Left lung (tissue), 10 donors: ENCODE measurements around the gene KCNA3. TPM values are rescaled to one million over a fixed set of nuclear protein-coding genes. Genes with fewer than 3 reads are reported as not detected.
A peak's percentile ranks its signal among the peaks of the same experiment; 100 is the strongest.

Source experiments
- ATAC-seq: fragments of 200-7000 bp; cut with Tn5 transposase; one replicate; pipeline ENCODE4 v1.9.1; 2020; ENCODE audit warnings: moderate library complexity
- DNase-seq, 4 donors: peaks; one replicate each; pipeline ENCODE4 v3.0.0-alpha.2; 2013 to 2020
- H3K27ac ChIP-seq, 2 donors: fragments of 200-600 bp; sonication (generic) in 1 of 2; one replicate each; pipeline versions ENCODE4 v1.5.0 to v1.8.0; 2020 to 2021
- H3K27me3 ChIP-seq, 2 donors: fragments of 200-600 bp; sonication (generic) in 1 of 2; one replicate each; pipeline versions ENCODE4 v1.5.0 to v1.8.0; 2020 to 2021
- H3K36me3 ChIP-seq, 2 donors: fragments of 200-600 bp; sonication (generic) in 1 of 2; one replicate each; pipeline versions ENCODE4 v1.5.0 to v1.8.0; 2020 to 2021
- H3K4me1 ChIP-seq, 2 donors: fragments of 200-600 bp; one replicate each; pipeline ENCODE4 v1.8.0; 2021
- H3K4me3 ChIP-seq, 2 donors: fragments of 200-600 bp; sonication (generic) in 1 of 2; one replicate each; pipeline versions ENCODE4 v1.5.0 to v1.8.0; 2020 to 2021; ENCODE audit warnings: mild to moderate bottlenecking in 1 of 2
- H3K9me3 ChIP-seq, 2 donors: fragments of 200-600 bp; sonication (generic) in 1 of 2; one replicate each; pipeline versions ENCODE4 v1.5.0 to v1.8.0; 2020 to 2021
- CTCF ChIP-seq, 2 donors: fragments of 200-600 bp; sonication (generic) in 1 of 2; IDR thresholded peaks; one replicate each; pipeline versions ENCODE4 v1.5.0 to v1.8.0; 2021; ENCODE audit warnings: antibody characterized with exemption in 2 of 2
- intact Hi-C, 2 donors: fragments of 100-400 bp; cut with DNase I; formaldehyde crosslinking; loops; one replicate each; pipeline versions ENCODE4 v1.11.2 to v1.14.2; 2022
- polyA plus RNA-seq, 6 donors: library from polyadenylated mRNA; unstranded; fragments of 120-200 nt; gene quantifications; one replicate each; pipeline ENCODE4 v1.2.1, GENCODE V29; 2013; ENCODE audit not compliant: insufficient read length in 6 of 6
- total RNA-seq, 2 donors: library from RNA; stranded (reverse); fragmentation: NEBNext Ultra II Directional; extraction: Animal tissue kit (Norgen Biotek cat#: 25700); gene quantifications; one replicate each; pipeline ENCODE4 v1.2.1, GENCODE V29; 2021
- donor health status: DM: no; HTN: yes; CAD: no.
- donor health status: DM: no; HTN: no; CAD: no.

KCNA3 gene
- total and polyA plus RNA-seq, 8 donors: 0.81 to 11.3 (median 1.0) TPM

GRCh38 chr1:110657351-110657750 lies 17.4 kb downstream of the KCNA3 start:
- intact Hi-C loops: no loop called here
- Histone ChIP-seq H3K27ac (no peak overlapping the region), H3K27me3 (no peaks in the 10 kb centered on the region), H3K9me3 (no peaks in the 10 kb centered on the region), H3K4me1 (peaks cover 0 to 2% of the 10 kb centered on the region in 2 donors), H3K4me3 (no peak overlapping the region), H3K36me3 (no peaks in the 10 kb centered on the region)
- no peak for ATAC-seq
- DNase-seq: no peak
- TF ChIP-seq CTCF (IDR thresholded peaks at IDR 0.05): no peak

- Histone ChIP-seq H3K27me3 (no peaks in the 10 kb centered on the region), H3K36me3 (no peaks in the 10 kb centered on the region), H3K9me3 (no peaks in the 10 kb centered on the region), H3K4me1 (peaks cover 22 to 31% of the 10 kb centered on the region in 2 donors), H3K4me3 (no peak overlapping the region), H3K27ac (no peak overlapping the region)
- TF ChIP-seq CTCF (IDR thresholded peaks at IDR 0.05): no peak
- ATAC-seq (no peak), DNase-seq (no peak)
- intact Hi-C loops: no loop called here
These were observed 24.1 kb downstream of the KCNA3 start for GRCh38 chr1:110650609-110651008.

DNA sequence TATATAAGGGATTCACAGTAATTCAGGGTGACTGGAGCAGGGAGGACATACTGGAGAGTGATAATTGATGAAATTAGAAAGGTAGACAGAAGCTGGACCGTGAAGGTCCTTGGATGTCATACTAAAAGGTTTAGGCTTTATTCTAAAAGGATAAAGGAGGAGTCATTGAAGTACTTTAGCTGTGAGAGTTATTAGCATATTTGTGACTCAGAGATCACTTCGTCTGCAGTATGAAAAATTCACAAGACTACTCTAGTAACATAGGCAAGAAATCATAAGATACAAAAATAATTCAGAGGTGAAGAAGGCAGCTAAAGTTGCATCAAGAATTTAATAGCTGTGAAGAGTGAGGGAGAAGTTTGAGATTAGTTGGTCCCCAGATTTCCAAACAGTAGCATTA lies 26.3 kb downstream of the KCNA3 start:
- Histone ChIP-seq H3K4me3 (no peak overlapping the region), H3K27me3 (no peaks in the 10 kb centered on the region), H3K4me1 (peaks cover 22 to 53% of the 10 kb centered on the region in 2 donors), H3K27ac (no peak overlapping the region), H3K36me3 (no peaks in the 10 kb centered on the region), H3K9me3 (no peaks in the 10 kb centered on the region)
- intact Hi-C loops: no loop called here
- ATAC-seq (no peak), DNase-seq (no peak)
- TF ChIP-seq CTCF (IDR thresholded peaks at IDR 0.05): no peak

- H3K27me3 ChIP-seq: no peaks in the 10 kb centered on the region
- no peaks in the 10 kb centered on the region for H3K9me3 ChIP-seq
- H3K4me3 ChIP-seq: no peak overlapping the region
- peak in 2 of 4 donors; percentile 75 to 85 for DNase-seq
- no peak for TF ChIP-seq CTCF (IDR thresholded peaks at IDR 0.05)
- peak overlapping the region; percentile 51 to 54 for H3K27ac ChIP-seq
- no peaks in the 10 kb centered on the region for H3K36me3 ChIP-seq
- intact Hi-C loops: no loop called here
- H3K4me1 ChIP-seq: peaks cover 22 to 61% of the 10 kb centered on the region in 2 donors
- peak; percentile 79 for ATAC-seq
These were observed 27.4 kb downstream of the KCNA3 start for GRCh38 chr1:110647254-110647891.

DNA sequence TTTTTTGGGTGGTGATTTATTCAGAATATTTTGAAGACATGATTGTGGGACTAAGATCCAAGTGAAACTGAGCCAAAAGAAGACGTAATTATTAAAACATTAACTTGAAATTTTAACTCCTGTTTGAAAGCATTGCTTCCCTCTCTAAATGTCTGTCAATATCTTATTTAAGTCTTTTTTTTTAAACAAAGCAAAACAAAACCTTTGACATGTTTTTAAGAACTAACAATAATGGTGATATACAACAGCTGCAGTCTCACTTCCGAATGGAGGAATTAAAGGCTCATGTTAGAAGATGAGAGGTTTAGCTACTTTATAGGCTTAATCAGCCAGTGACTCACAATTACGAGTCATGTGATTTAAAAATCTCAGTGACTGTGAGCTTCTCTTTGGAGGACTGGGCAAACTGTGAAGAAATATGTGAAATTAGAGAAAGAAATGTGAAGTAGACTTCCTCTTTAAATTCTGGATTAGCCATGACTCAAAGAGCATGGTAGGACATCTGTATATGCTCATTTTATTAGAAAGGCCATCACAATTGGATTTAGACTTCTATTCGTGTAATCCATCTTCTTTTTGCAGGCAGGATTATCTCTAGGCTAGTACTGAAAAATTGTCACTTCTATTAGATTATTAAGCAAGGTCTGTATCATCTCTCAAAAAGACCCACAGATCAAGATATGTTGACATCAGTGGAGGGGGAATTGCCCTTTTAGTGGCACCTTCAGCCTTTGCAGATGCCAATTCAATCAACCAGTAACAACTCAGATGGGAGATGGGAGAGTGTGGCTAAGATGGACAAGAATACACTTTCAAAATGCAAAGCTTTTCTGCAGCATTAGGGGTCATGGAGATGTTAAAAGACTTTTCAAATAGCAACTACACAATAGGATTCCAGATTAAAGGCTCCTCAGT lies 28.7 kb downstream of the KCNA3 start:
- TF ChIP-seq CTCF (IDR thresholded peaks at IDR 0.05): no peak
- Histone ChIP-seq H3K4me1 (peaks cover 22 to 67% of the 10 kb centered on the region in 2 donors), H3K4me3 (no peak overlapping the region), H3K27ac (peak overlapping the region; percentile 51 to 54), H3K9me3 (no peaks in the 10 kb centered on the region), H3K27me3 (no peaks in the 10 kb centered on the region), H3K36me3 (no peaks in the 10 kb centered on the region)
- DNase-seq: no peak
- intact Hi-C loops: no loop called here
- peak; percentile 58 for ATAC-seq
